ENCODE results near the gene EPHX1.

EPHX1 gene

DNA sequence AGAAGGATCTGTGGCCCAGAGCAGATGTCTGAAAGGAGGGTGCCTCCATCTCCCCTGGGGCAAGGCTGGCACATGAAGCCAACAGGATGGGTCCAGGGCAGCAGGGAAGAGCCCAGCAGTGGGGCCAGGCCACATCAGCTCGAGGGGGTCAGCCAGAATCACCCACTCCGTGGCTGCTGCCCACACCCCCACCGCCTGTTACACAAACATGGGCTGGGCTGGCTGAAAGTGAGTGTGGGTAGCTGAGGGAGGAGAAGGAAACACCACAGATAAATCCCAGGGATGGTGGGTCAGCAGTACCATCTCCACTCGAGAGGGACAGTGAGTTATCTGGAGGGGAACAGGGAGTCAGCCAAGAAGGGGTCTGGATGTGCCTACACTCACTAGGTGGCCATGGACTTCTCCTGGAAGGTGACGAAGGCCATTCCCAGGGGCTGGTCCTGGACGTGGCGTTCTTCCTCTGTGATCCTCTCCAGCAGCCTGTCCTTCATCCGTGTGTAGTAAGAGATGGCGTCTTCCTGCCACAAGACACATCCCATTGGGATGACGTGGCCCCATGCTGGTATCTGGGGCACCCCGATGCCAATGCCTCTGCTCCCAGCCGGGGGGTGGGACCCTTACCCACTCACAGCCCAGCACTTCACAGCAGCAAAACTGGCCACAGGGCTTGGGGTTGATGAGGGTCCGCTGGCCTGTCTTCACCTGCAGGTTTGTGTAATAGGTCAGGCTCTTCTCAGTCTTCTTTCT, 52.1 kb downstream of the EPHX1 start:
- no peak overlapping the region for H3K9ac ChIP-seq (ENCODE audit: low read length)
- no peaks in the 10 kb centered on the region for H3K9me3 ChIP-seq (ENCODE audit: control insufficient read depth, low read depth, low read length)
- H3K4me3 ChIP-seq (ENCODE audit: low read length), result no peak overlapping the region
- no peaks in the 10 kb centered on the region for H3K27me3 ChIP-seq (ENCODE audit: control insufficient read depth, insufficient read depth, low read length)
- H3K27ac ChIP-seq (ENCODE audit: low read length), result no peak overlapping the region
- no peaks in the 10 kb centered on the region for H3K4me1 ChIP-seq (ENCODE audit: control insufficient read depth, low read depth, low read length)
- peaks cover 42% of the 10 kb centered on the region for H3K36me3 ChIP-seq (ENCODE audit: control insufficient read depth, low read depth, low read length)

DNA sequence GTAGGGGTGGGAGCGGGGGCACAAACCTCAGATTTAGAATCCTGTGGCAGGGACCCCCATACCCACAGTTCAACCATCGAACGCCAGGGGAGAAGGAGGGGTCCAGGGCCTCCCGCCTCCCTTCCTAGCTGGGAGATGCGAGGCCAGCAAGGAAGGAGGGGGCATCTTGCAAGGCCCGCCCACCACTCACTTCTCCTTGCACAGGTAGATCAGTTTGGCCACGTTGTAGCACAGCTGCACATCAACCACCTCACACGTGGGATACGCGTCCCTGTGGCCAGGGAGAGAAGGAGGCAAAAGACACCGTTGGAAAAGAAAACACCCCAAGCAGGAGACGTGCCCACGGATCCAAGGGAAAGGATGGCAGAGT, 52.6 kb downstream of the EPHX1 start:
- Histone ChIP-seq H3K36me3 (ENCODE audit: control insufficient read depth, low read depth, low read length) (peaks cover 42% of the 10 kb centered on the region), H3K27ac (ENCODE audit: low read length) (no peak overlapping the region), H3K4me1 (ENCODE audit: control insufficient read depth, low read depth, low read length) (no peaks in the 10 kb centered on the region), H3K9ac (ENCODE audit: low read length) (no peak overlapping the region), H3K27me3 (ENCODE audit: control insufficient read depth, insufficient read depth, low read length) (no peaks in the 10 kb centered on the region), H3K4me3 (ENCODE audit: low read length) (no peak overlapping the region), H3K9me3 (ENCODE audit: control insufficient read depth, low read depth, low read length) (no peaks in the 10 kb centered on the region)

DNA sequence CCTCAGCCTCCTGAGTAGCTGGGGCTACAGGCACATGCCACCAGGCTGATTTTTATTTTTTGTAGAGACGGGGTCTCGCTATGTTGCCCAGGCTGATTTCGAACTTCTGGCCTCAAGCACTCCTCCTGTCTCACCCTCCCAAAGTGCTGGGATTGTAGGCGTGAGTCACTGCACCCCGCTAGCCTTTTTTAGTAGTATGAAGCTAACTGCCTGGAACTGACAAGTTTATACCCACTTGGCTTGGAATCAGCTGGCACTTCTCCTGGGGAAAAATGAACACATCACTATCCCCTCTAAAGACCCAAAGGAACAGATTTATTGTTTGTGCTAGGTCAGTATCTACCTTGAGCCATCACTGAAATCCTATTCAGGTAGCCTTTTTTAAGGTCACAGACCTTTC, 53.2 kb downstream of the EPHX1 start:
- Histone ChIP-seq H3K27ac (ENCODE audit: low read length) (no peak overlapping the region), H3K4me3 (ENCODE audit: low read length) (no peak overlapping the region), H3K4me1 (ENCODE audit: control insufficient read depth, low read depth, low read length) (no peaks in the 10 kb centered on the region), H3K9ac (ENCODE audit: low read length) (no peak overlapping the region), H3K27me3 (ENCODE audit: control insufficient read depth, insufficient read depth, low read length) (no peaks in the 10 kb centered on the region), H3K36me3 (ENCODE audit: control insufficient read depth, low read depth, low read length) (peaks cover 42% of the 10 kb centered on the region), H3K9me3 (ENCODE audit: control insufficient read depth, low read depth, low read length) (no peaks in the 10 kb centered on the region)

DNA sequence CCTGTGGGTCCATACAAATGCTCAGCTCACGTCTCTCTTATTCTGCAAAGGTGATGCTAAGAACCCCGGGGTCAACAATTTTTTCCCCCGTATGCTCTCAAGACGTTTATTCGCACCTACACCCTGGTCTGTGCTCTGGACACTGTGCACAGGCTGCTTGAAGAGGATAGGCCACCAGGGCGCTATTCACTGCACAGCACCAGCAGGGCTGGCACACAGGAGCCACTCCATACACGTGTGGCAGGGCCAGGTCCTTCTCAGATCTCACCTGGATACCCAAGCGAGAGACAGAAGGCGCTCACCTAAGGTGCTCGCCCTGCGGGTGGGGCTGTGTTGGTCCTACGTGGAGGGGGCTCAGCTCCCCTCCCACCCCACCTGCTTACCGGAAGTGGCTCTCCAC, 55.6 kb downstream of the EPHX1 start:
- H3K4me3 ChIP-seq (ENCODE audit: low read length), result no peak overlapping the region
- no peak overlapping the region for H3K27ac ChIP-seq (ENCODE audit: low read length)
- no peaks in the 10 kb centered on the region for H3K9me3 ChIP-seq (ENCODE audit: control insufficient read depth, low read depth, low read length)
- H3K9ac ChIP-seq (ENCODE audit: low read length), result no peak overlapping the region
- no peaks in the 10 kb centered on the region for H3K27me3 ChIP-seq (ENCODE audit: control insufficient read depth, insufficient read depth, low read length)
- peaks cover 38% of the 10 kb centered on the region for H3K36me3 ChIP-seq (ENCODE audit: control insufficient read depth, low read depth, low read length)
- H3K4me1 ChIP-seq (ENCODE audit: control insufficient read depth, low read depth, low read length), result no peaks in the 10 kb centered on the region

GRCh38 chr1:225866061-225866837, 56.3 kb downstream of the EPHX1 start:
- H3K4me1 ChIP-seq (ENCODE audit: control insufficient read depth, low read depth, low read length), result no peaks in the 10 kb centered on the region
- no peaks in the 10 kb centered on the region for H3K9me3 ChIP-seq (ENCODE audit: control insufficient read depth, low read depth, low read length)
- H3K36me3 ChIP-seq (ENCODE audit: control insufficient read depth, low read depth, low read length), result peaks cover 32% of the 10 kb centered on the region
- no peaks in the 10 kb centered on the region for H3K27me3 ChIP-seq (ENCODE audit: control insufficient read depth, insufficient read depth, low read length)
- no peak overlapping the region for H3K27ac ChIP-seq (ENCODE audit: low read length)
- H3K9ac ChIP-seq (ENCODE audit: low read length), result no peak overlapping the region
- no peak overlapping the region for H3K4me3 ChIP-seq (ENCODE audit: low read length)

- no peak overlapping the region for H3K4me3 ChIP-seq (ENCODE audit: low read length)
- no peak overlapping the region for H3K27ac ChIP-seq (ENCODE audit: low read length)
- H3K27me3 ChIP-seq (ENCODE audit: control insufficient read depth, insufficient read depth, low read length), result no peaks in the 10 kb centered on the region
- H3K4me1 ChIP-seq (ENCODE audit: control insufficient read depth, low read depth, low read length), result peaks cover 4% of the 10 kb centered on the region
- no peaks in the 10 kb centered on the region for H3K9me3 ChIP-seq (ENCODE audit: control insufficient read depth, low read depth, low read length)
- peaks cover 30% of the 10 kb centered on the region for H3K36me3 ChIP-seq (ENCODE audit: control insufficient read depth, low read depth, low read length)
- H3K9ac ChIP-seq (ENCODE audit: low read length), result no peak overlapping the region
Measured at GRCh38 chr1:225866981-225867380, 57.1 kb downstream of the EPHX1 start.

DNA sequence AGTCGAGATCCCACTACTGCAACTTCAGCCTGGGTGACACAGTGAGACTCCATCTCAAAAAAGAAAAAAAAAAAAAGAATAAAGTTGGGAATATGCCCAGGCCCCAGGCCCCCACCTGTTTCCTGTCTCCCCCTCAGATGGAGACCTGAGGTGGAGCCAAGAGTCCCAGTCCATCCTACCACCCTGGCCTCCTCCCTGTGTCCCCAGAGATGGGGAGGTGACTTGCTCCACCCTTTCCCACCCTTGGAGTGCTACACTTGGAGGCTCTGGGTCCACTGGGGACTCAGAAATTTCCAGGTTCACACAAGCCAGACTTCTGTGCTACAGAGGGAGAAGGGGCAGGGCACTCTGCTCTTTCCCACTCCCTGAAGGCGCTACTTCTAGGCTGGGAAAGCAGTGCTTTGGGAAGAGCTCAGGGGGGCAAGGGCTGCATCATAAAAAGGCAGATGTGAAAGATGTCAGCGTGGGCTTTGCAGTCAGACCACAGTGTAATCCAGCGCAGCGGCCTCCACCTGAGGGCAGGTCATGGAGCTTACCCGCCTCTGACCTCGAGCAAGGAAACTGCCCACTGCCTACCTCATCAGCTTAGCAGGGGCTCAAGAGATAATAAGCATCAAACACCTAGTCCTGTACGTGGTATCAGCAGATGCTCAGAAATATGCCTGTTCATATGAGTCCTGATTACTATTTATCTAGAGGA, 58.9 kb downstream of the EPHX1 start:
- Histone ChIP-seq H3K4me1 (ENCODE audit: control insufficient read depth, low read depth, low read length) (peaks cover 5% of the 10 kb centered on the region), H3K27me3 (ENCODE audit: control insufficient read depth, insufficient read depth, low read length) (no peaks in the 10 kb centered on the region), H3K36me3 (ENCODE audit: control insufficient read depth, low read depth, low read length) (peaks cover 27% of the 10 kb centered on the region), H3K9me3 (ENCODE audit: control insufficient read depth, low read depth, low read length) (no peaks in the 10 kb centered on the region), H3K27ac (ENCODE audit: low read length) (no peak overlapping the region), H3K9ac (ENCODE audit: low read length) (no peak overlapping the region), H3K4me3 (ENCODE audit: low read length) (no peak overlapping the region)

DNA sequence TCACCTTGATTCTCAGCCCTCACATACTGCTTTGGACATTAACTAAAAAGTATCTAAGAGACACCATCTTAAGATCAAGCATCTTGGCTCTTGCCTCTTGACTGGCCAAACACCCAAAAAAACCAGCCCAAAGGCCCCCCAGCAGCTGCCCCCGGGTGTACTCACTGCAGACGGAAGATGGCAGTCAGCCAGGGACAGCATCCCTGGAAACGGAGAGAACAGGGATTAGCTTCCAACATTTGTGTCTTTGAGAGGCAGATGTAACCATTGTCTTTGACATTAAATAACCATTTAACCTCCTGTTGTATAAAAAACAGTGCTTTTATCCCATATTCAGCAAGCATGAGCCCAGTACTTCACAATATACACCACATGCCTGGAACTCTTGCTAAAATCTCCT, 61.0 kb downstream of the EPHX1 start:
- Histone ChIP-seq H3K4me3 (ENCODE audit: low read length) (no peak overlapping the region), H3K9me3 (ENCODE audit: control insufficient read depth, low read depth, low read length) (no peaks in the 10 kb centered on the region), H3K4me1 (ENCODE audit: control insufficient read depth, low read depth, low read length) (peaks cover 5% of the 10 kb centered on the region), H3K36me3 (ENCODE audit: control insufficient read depth, low read depth, low read length) (peaks cover 18% of the 10 kb centered on the region), H3K9ac (ENCODE audit: low read length) (no peak overlapping the region), H3K27ac (ENCODE audit: low read length) (no peak overlapping the region), H3K27me3 (ENCODE audit: control insufficient read depth, insufficient read depth, low read length) (no peaks in the 10 kb centered on the region)

DNA sequence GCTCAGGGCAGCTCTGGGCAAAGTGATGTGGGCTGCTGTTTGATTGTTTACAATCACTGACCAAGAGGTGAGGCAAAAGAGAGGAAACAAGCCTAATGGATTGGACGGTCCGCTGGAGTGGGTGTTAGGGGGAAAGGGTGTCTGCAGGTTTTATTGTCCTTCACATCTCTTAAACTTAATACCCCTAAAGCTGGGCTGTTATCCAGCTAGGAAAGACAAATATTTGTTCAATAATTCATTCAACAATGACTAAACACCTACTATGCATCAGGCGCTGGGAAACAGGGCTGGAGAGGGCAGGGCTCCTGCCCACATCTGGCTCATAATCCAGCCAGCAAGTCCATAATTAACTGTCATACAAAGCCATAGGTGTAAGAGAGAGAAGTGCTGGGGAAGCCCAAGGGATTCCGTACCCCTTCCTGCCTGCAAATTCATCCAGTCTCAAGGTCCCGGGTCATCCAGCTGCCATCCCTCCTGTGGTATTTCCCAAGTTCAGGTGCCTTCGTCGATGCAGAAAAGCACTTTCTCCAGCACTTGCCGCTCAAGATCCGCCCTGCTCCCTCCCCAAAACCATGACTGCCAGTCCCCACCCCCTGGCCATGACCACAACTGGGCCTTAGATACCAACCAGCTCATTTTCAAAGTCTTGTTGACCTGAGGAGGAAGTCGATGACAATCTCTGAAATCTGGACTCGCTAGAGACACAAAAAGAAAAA, 61.6 kb downstream of the EPHX1 start:
- H3K4me1 ChIP-seq (ENCODE audit: control insufficient read depth, low read depth, low read length), result peaks cover 5% of the 10 kb centered on the region
- H3K36me3 ChIP-seq (ENCODE audit: control insufficient read depth, low read depth, low read length), result peaks cover 15% of the 10 kb centered on the region
- no peak overlapping the region for H3K27ac ChIP-seq (ENCODE audit: low read length)
- H3K9ac ChIP-seq (ENCODE audit: low read length), result no peak overlapping the region
- no peaks in the 10 kb centered on the region for H3K9me3 ChIP-seq (ENCODE audit: control insufficient read depth, low read depth, low read length)
- H3K4me3 ChIP-seq (ENCODE audit: low read length), result no peak overlapping the region
- no peaks in the 10 kb centered on the region for H3K27me3 ChIP-seq (ENCODE audit: control insufficient read depth, insufficient read depth, low read length)

DNA sequence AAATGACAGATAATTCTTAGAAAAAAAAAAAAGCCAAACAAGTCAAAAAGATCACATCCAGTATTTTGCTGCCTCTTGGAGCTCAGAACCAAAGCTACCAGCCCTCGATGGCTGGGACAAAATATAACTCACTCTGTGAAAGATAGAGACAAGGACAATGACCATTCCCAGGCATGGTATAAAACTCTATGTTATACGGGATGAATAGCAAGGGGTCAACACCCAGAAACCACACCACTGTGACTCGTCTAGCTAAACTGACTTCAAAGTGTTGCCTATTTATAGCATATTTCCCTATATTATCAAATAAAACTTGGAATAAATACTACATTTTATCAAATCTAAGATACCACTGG, 62.1 kb downstream of the EPHX1 start:
- H3K36me3 ChIP-seq (ENCODE audit: control insufficient read depth, low read depth, low read length), result peaks cover 15% of the 10 kb centered on the region
- peaks cover 5% of the 10 kb centered on the region for H3K4me1 ChIP-seq (ENCODE audit: control insufficient read depth, low read depth, low read length)
- no peak overlapping the region for H3K27ac ChIP-seq (ENCODE audit: low read length)
- H3K27me3 ChIP-seq (ENCODE audit: control insufficient read depth, insufficient read depth, low read length), result no peaks in the 10 kb centered on the region
- no peaks in the 10 kb centered on the region for H3K9me3 ChIP-seq (ENCODE audit: control insufficient read depth, low read depth, low read length)
- H3K9ac ChIP-seq (ENCODE audit: low read length), result no peak overlapping the region
- H3K4me3 ChIP-seq (ENCODE audit: low read length), result no peak overlapping the region

DNA sequence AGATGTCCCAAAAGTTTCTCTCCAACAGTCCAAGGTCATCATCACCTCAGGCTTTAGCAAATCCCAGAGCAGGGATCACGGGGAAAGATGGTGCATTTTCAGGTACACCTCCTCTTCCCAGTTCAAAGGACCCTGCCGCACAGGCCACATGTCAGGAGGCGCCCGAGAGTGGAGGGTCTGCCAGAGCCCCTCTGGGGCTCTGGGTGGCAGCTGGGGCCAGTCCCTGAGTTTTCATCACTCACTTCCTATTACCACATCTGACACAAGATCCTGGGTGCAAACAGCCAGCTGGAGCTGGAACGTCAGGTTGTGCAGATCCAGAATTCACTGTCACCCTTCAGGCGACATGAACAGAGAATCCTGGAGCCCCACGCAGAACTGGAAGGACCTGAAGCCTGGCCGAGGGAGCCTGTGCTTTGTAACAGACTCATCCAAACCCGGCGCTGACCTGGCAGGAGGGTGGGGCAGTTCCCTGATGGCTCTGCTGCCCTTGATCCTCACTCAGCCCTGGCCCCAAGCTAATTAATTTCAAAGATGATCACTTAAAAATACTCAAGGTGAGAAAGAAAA, 63.4 kb downstream of the EPHX1 start:
- no peak overlapping the region for H3K9ac ChIP-seq (ENCODE audit: low read length)
- H3K36me3 ChIP-seq (ENCODE audit: control insufficient read depth, low read depth, low read length), result peaks cover 15% of the 10 kb centered on the region
- peaks cover 5% of the 10 kb centered on the region for H3K4me1 ChIP-seq (ENCODE audit: control insufficient read depth, low read depth, low read length)
- H3K4me3 ChIP-seq (ENCODE audit: low read length), result no peak overlapping the region
- H3K9me3 ChIP-seq (ENCODE audit: control insufficient read depth, low read depth, low read length), result no peaks in the 10 kb centered on the region
- no peak overlapping the region for H3K27ac ChIP-seq (ENCODE audit: low read length)
- no peaks in the 10 kb centered on the region for H3K27me3 ChIP-seq (ENCODE audit: control insufficient read depth, insufficient read depth, low read length)

Data from iPS-18a (cell line).